ENCODE measurements around the gene PPP2R3C.

PPP2R3C gene

GRCh38 chr14:35140718-35141581 is 19.2 kb upstream of the PPP2R3C start:
- peaks cover 1% of the 10 kb centered on the region; the same call in 1 of the 2 replicates for H3K36me3 ChIP-seq (ENCODE audit: control insufficient read depth, insufficient read depth, low read length)
- no peak for DNase-seq (ENCODE audit: extremely low read depth, insufficient read length)
- no peaks in the 10 kb centered on the region for H3K27me3 ChIP-seq (replicated peaks; ENCODE audit: control insufficient read depth, insufficient read depth, low read length)
- H3K4me3 ChIP-seq (replicated peaks; ENCODE audit: low read depth, low read length) = no peak overlapping the region
- TF ChIP-seq CTCF (IDR thresholded peaks at IDR 0.05; ENCODE audit: insufficient read depth, low read length, poor library complexity, severe bottlenecking) = peak; percentile 27

GRCh38 chr14:35138585-35138984 is 16.8 kb upstream of the PPP2R3C start:
- H3K4me3 ChIP-seq (replicated peaks; ENCODE audit: low read depth, low read length) = no peak overlapping the region
- DNase-seq (ENCODE audit: extremely low read depth, insufficient read length) = no peak
- H3K27me3 ChIP-seq (replicated peaks; ENCODE audit: control insufficient read depth, insufficient read depth, low read length) = no peaks in the 10 kb centered on the region
- peaks cover 8% of the 10 kb centered on the region for H3K36me3 ChIP-seq (ENCODE audit: control insufficient read depth, insufficient read depth, low read length)
- no peak for TF ChIP-seq CTCF (IDR thresholded peaks at IDR 0.05; ENCODE audit: insufficient read depth, low read length, poor library complexity, severe bottlenecking)

- no peak for DNase-seq (ENCODE audit: extremely low read depth, insufficient read length)
Measured at GRCh38 chr14:35134329-35135123, 12.7 kb upstream of the PPP2R3C start.

GRCh38 chr14:35133542-35134328 is 11.9 kb upstream of the PPP2R3C start:
- Histone ChIP-seq H3K4me3 (replicated peaks; ENCODE audit: low read depth, low read length) (no peak overlapping the region), H3K27me3 (replicated peaks; ENCODE audit: control insufficient read depth, insufficient read depth, low read length) (no peaks in the 10 kb centered on the region), H3K36me3 (ENCODE audit: control insufficient read depth, insufficient read depth, low read length) (peaks cover 8% of the 10 kb centered on the region)
- DNase-seq (ENCODE audit: extremely low read depth, insufficient read length) = no peak
- TF ChIP-seq CTCF (IDR thresholded peaks at IDR 0.05; ENCODE audit: insufficient read depth, low read length, poor library complexity, severe bottlenecking) = no peak

More at GRCh38 chr14:35134329-35135123, 12.7 kb upstream of the PPP2R3C start:
- no peaks in the 10 kb centered on the region for H3K27me3 ChIP-seq (replicated peaks; ENCODE audit: control insufficient read depth, insufficient read depth, low read length)
- TF ChIP-seq CTCF (IDR thresholded peaks at IDR 0.05; ENCODE audit: insufficient read depth, low read length, poor library complexity, severe bottlenecking) = no peak
- H3K36me3 ChIP-seq (ENCODE audit: control insufficient read depth, insufficient read depth, low read length) = peaks cover 8% of the 10 kb centered on the region
- no peak overlapping the region for H3K4me3 ChIP-seq (replicated peaks; ENCODE audit: low read depth, low read length)

GRCh38 chr14:35124127-35124526 is 2.3 kb upstream of the PPP2R3C start:
- DNase-seq (ENCODE audit: extremely low read depth, insufficient read length) = no peak
- peak overlapping the region; percentile 79 for H3K4me3 ChIP-seq (replicated peaks; ENCODE audit: low read depth, low read length)
- peaks cover 2% of the 10 kb centered on the region; the same call in 1 of the 2 replicates for H3K36me3 ChIP-seq (ENCODE audit: control insufficient read depth, insufficient read depth, low read length)
- no peaks in the 10 kb centered on the region for H3K27me3 ChIP-seq (replicated peaks; ENCODE audit: control insufficient read depth, insufficient read depth, low read length)
- TF ChIP-seq CTCF (IDR thresholded peaks at IDR 0.05; ENCODE audit: insufficient read depth, low read length, poor library complexity, severe bottlenecking) = no peak
